Liver (tissue), 3 donors: ENCODE results near the gene INSC.

Experiments used
- CTCF ChIP-seq: fragments of 150-350 bp; IDR thresholded peaks from 2 replicates; pipeline ENCODE4 v1.5.1; 2017; ENCODE audit warnings: improper control_type of control experiment, low read depth, low read length; ENCODE audit not compliant: missing input control
- EGR1 ChIP-seq, 2 donors: IDR thresholded peaks; 2 replicates each; pipeline ENCODE4 v1.6.1; 2016 to 2018; ENCODE audit warnings: antibody characterized with exemption in 2 of 2, low read depth in 2 of 2
- FOXA1 ChIP-seq: IDR thresholded peaks from 2 replicates; pipeline ENCODE4 v1.6.1; 2016; ENCODE audit warnings: antibody characterized with exemption
- GABPA ChIP-seq, 2 donors: IDR thresholded peaks in 1 of 2; conservative IDR thresholded peaks in 1 of 2; 2 replicates each; pipeline ENCODE4 v1.6.1; 2016; ENCODE audit warnings: antibody characterized with exemption in 2 of 2, mild to moderate bottlenecking in 1 of 2, moderate library complexity in 1 of 2
- RAD21 ChIP-seq, 2 donors: IDR thresholded peaks; 2 replicates each; pipeline ENCODE4 v1.6.1; 2016; ENCODE audit warnings: antibody characterized with exemption in 2 of 2, mild to moderate bottlenecking in 2 of 2
- SP1 ChIP-seq: IDR thresholded peaks from 2 replicates; pipeline ENCODE4 v1.6.1; 2018; ENCODE audit warnings: antibody characterized with exemption, mild to moderate bottlenecking
- TAF1 ChIP-seq: conservative IDR thresholded peaks from 2 replicates; pipeline ENCODE4 v1.6.1; 2016; ENCODE audit warnings: antibody characterized with exemption, mild to moderate bottlenecking
- donor health status: healthy.
- donor health status: healthy.

GRCh38 chr11:15236559-15236958, 121.8 kb downstream of the INSC start:
- TF ChIP-seq FOXA1 (no peak), CTCF (no peak), SP1 (no peak), GABPA (IDR thresholded peaks at IDR 0.05 in 1 of 2, conservative IDR thresholded peaks at IDR 0.05 in 1 of 2) (no peak), RAD21 (IDR thresholded peaks at IDR 0.05) (no peak), EGR1 (IDR thresholded peaks at IDR 0.05; ENCODE audit: low read depth in 2 of 2) (no peak), TAF1 (no peak)
